Ramos (cell line): ENCODE results near the gene AWAT2.
"Not testable (repeated sequence)": the region's sequence is repeated elsewhere in the genome, so short reads cannot be mapped to it uniquely, and the experiment has no call there.

Experiments used
- in situ Hi-C: fragments of 300-500 bp; cut with MboI; formaldehyde crosslinking; loops from one replicate; pipeline ENCODE4 v1.14.3; 2022; ENCODE audit warnings: low sequenced_read_pairs; ENCODE audit not compliant: unreplicated experiment

Gene AWAT2

GRCh38 chrX:70009970-70010369 is 39.8 kb downstream of the AWAT2 start:
- in situ Hi-C loops = no loop called here

DNA sequence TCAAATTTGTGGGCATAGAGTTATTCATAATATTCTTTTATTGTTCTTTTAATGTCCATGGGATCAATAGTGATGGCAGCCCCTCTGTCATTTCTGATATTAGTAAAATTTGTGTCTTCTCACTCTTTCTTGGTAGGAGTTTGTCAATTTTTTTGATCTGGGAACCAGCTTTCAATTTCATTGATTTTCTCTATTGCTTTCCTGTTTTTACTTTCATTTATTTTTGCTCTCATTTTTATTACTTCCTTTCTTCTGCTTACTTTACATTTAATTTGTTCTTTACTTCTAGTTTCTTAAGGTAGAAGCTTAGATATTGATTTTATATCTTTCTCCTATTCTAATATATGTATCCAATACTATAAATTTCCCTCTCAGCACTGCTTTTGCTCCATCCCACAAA is 40.7 kb downstream of the AWAT2 start:
- in situ Hi-C loops = no loop called here

GRCh38 chrX:70007946-70008345 is 41.8 kb downstream of the AWAT2 start:
- in situ Hi-C loops = no loop called here

GRCh38 chrX:70001708-70002341 is 47.9 kb downstream of the AWAT2 start:
- in situ Hi-C loops = no loop called here

DNA sequence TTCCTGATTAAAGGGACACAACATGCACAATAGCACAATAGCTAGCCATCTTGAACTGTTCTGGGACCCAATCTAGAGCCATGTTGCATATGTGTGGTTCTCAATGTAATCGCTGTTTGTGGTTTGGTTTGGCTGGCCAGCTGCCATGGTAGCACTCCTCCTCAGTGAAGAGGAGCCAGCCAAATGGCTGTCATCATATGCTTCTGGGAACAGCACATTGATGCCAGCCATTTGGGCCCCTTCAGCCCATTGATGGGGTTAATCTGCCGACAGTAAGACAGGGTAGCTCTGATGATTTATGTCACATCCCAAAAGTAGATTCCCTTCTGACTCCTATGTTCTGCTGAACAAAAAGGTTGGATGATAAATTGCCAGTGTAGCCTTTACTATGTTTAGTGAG is 48.5 kb downstream of the AWAT2 start:
- in situ Hi-C loops = no loop called here

DNA sequence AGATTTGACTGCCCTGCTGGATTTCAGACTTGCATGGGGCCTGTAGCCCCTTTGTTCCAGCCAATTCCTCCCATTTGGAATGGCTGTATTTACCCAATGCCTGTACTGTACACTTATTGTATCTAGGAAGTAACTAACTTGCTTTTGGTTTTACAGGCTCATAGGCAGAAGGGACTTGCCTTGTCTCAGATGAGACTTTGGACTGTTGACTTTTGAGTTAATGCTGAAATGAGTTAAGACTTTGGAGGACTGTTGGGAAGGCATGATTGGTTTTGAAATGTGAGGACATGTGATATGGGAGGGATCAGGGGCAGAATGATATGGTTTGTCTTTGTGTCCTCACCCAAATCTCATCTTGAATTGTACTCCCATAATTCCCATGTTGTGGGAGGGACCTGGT is 51.4 kb downstream of the AWAT2 start:
- in situ Hi-C loops = not testable (repeated sequence)

GRCh38 chrX:69996113-69996468 is 53.6 kb downstream of the AWAT2 start:
- in situ Hi-C loops = no loop called here

- in situ Hi-C loops = no loop called here
Measured at GRCh38 chrX:69995362-69996112, 54.2 kb downstream of the AWAT2 start.

DNA sequence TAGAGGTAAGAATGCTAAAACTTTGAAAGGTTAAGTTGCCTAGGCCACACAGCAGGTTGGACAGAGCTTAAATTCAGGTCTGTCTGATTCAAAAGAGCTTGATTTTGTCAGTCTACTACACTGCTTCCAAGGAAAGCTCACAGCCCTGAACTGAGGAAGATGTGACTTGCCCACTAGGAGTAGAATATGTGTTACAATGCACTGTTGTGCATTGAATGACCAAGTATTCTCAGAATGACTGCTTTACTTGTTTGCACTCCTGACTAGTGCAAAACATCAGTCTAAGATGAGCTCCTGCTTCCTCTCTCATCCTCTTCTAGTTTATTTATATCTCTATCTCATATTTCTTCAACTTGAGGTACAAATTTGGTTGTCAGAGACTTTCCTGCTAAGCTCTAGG is 56.2 kb downstream of the AWAT2 start:
- in situ Hi-C loops = no loop called here

GRCh38 chrX:69991685-69992084 is 58.1 kb downstream of the AWAT2 start:
- in situ Hi-C loops = no loop called here
